ENCODE measurements around the gene TUNAR. TPM values are rescaled to one million over a fixed set of nuclear protein-coding genes. Genes with fewer than 3 reads are reported as not detected.

The TUNAR gene
- total RNA-seq, 1 experiment from 2014 or later = not detected

- Histone ChIP-seq H3K79me2 (ENCODE audit: low read length) (no peaks in the 10 kb centered on the region), H3K27ac (ENCODE audit: low read length) (no peak overlapping the region), H3K9me2 (replicated peaks; ENCODE audit: low read length) (no peaks in the 10 kb centered on the region), H3K9me3 (ENCODE audit: low read length) (no peaks in the 10 kb centered on the region), H3K4me2 (ENCODE audit: low read length) (no peak overlapping the region), H3K27me3 (ENCODE audit: low read length) (no peaks in the 10 kb centered on the region), H3K4me1 (ENCODE audit: insufficient read depth, low read length) (no peaks in the 10 kb centered on the region), H3K4me3 (ENCODE audit: low read length) (no peak overlapping the region), H3K36me3 (ENCODE audit: low read depth, low read length) (no peaks in the 10 kb centered on the region), H4K20me1 (ENCODE audit: low read length) (no peaks in the 10 kb centered on the region), H3F3A (ENCODE audit: low read length, unreplicated experiment) (no peaks in the 10 kb centered on the region), H3K9ac (ENCODE audit: low read length) (no peak overlapping the region), H2AFZ (ENCODE audit: low read length) (no peak overlapping the region)
- ChIA-PET POLR2A (ENCODE audit: unreplicated experiment) (no interaction called here), CTCF (no interaction called here)
- intact Hi-C loops (cut with micrococcal nuclease) = no loop called here
- no TSS peak for BruUV-seq (replicated peaks)
- ATAC-seq (no peak), DNase-seq (no peak)
- TF ChIP-seq CTCF (conservative IDR thresholded peaks at IDR 0.05; ENCODE audit: low read depth, low read length) (no peak), EZH2 (IDR thresholded peaks at IDR 0.05; ENCODE audit: low read length, unreplicated experiment) (no peak), EZH2phosphoT487 (IDR thresholded peaks at IDR 0.05; ENCODE audit: borderline replicate concordance, low read length) (no peak)
Measured at GRCh38 chr14:95841668-95842067, 35.0 kb upstream of the TUNAR start.

DNA sequence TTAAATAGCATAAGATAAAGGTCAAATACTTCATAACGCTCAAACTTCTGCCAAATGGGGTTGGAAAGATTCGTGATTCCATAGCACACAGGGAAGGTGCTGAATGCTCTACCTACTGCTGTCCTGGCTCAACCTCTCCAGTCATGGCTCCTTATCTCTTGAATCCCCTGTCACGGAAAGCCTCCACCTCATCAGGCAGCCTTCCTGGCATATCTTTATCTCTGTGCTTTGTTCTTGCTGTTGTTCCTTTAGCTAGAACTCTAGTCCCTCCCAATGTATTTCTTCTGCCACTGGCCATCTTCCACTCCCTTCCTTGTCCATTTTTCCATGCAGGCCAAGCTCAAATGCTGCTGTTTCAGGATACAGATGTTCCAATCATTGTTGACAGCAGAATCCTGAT lies 26.9 kb upstream of the TUNAR start:
- Histone ChIP-seq H2AFZ (ENCODE audit: low read length) (no peak overlapping the region), H3K36me3 (ENCODE audit: low read depth, low read length) (no peaks in the 10 kb centered on the region), H3K4me1 (ENCODE audit: insufficient read depth, low read length) (no peaks in the 10 kb centered on the region), H3K9me2 (replicated peaks; ENCODE audit: low read length) (no peaks in the 10 kb centered on the region), H3K79me2 (ENCODE audit: low read length) (no peaks in the 10 kb centered on the region), H3K4me2 (ENCODE audit: low read length) (no peak overlapping the region), H3K27ac (ENCODE audit: low read length) (no peak overlapping the region), H3K9ac (ENCODE audit: low read length) (no peak overlapping the region), H3F3A (ENCODE audit: low read length, unreplicated experiment) (no peaks in the 10 kb centered on the region), H4K20me1 (ENCODE audit: low read length) (no peaks in the 10 kb centered on the region), H3K27me3 (ENCODE audit: low read length) (no peaks in the 10 kb centered on the region), H3K9me3 (ENCODE audit: low read length) (no peaks in the 10 kb centered on the region), H3K4me3 (ENCODE audit: low read length) (no peak overlapping the region)
- ChIA-PET POLR2A (ENCODE audit: unreplicated experiment) (no interaction called here), CTCF (no interaction called here)
- no peak for DNase-seq
- intact Hi-C loops (cut with micrococcal nuclease) = no loop called here
- TF ChIP-seq CTCF (conservative IDR thresholded peaks at IDR 0.05; ENCODE audit: low read depth, low read length) = no peak
- no peak for TF ChIP-seq EZH2phosphoT487 (IDR thresholded peaks at IDR 0.05; ENCODE audit: borderline replicate concordance, low read length)
- TF ChIP-seq EZH2 (IDR thresholded peaks at IDR 0.05; ENCODE audit: low read length, unreplicated experiment) = no peak
- ATAC-seq = no peak
- BruUV-seq (replicated peaks) = no TSS peak

- H3K9ac ChIP-seq (ENCODE audit: low read length) = no peak overlapping the region
- no peaks in the 10 kb centered on the region for H3K9me3 ChIP-seq (ENCODE audit: low read length)
- no peaks in the 10 kb centered on the region for H3K4me1 ChIP-seq (ENCODE audit: insufficient read depth, low read length)
- no peak overlapping the region for H3K4me3 ChIP-seq (ENCODE audit: low read length)
- no peaks in the 10 kb centered on the region for H3K79me2 ChIP-seq (ENCODE audit: low read length)
- H4K20me1 ChIP-seq (ENCODE audit: low read length) = no peaks in the 10 kb centered on the region
- no TSS peak for BruUV-seq (replicated peaks)
- no peaks in the 10 kb centered on the region for H3K36me3 ChIP-seq (ENCODE audit: low read depth, low read length)
- H3K9me2 ChIP-seq (replicated peaks; ENCODE audit: low read length) = no peaks in the 10 kb centered on the region
- H2AFZ ChIP-seq (ENCODE audit: low read length) = no peak overlapping the region
- POLR2A ChIA-PET (ENCODE audit: unreplicated experiment) = no interaction called here
- H3K27me3 ChIP-seq (ENCODE audit: low read length) = no peaks in the 10 kb centered on the region
- H3K27ac ChIP-seq (ENCODE audit: low read length) = no peak overlapping the region
- H3F3A ChIP-seq (ENCODE audit: low read length, unreplicated experiment) = no peaks in the 10 kb centered on the region
- TF ChIP-seq EZH2 (IDR thresholded peaks at IDR 0.05; ENCODE audit: low read length, unreplicated experiment) (no peak), CTCF (conservative IDR thresholded peaks at IDR 0.05; ENCODE audit: low read depth, low read length) (no peak), EZH2phosphoT487 (IDR thresholded peaks at IDR 0.05; ENCODE audit: borderline replicate concordance, low read length) (no peak)
- ATAC-seq (no peak), DNase-seq (no peak)
- CTCF ChIA-PET = no interaction called here
- intact Hi-C loops (cut with micrococcal nuclease) = no loop called here
- H3K4me2 ChIP-seq (ENCODE audit: low read length) = no peak overlapping the region
Measured at GRCh38 chr14:95850429-95850828, 26.2 kb upstream of the TUNAR start.

Data from PC-3 (cell line).